ENCODE results near the gene NGB.

NGB gene

GRCh38 chr14:77256694-77257093, 14.3 kb downstream of the NGB start:
- no peak overlapping the region for H3K4me3 ChIP-seq (ENCODE audit: low read length)
- no peaks in the 10 kb centered on the region for H3F3A ChIP-seq (ENCODE audit: control insufficient read depth, insufficient read depth)
- no peak overlapping the region for H3K4me2 ChIP-seq (ENCODE audit: low read length)
- no peaks in the 10 kb centered on the region for H3K36me3 ChIP-seq (ENCODE audit: control insufficient read depth, low read length)
- no peaks in the 10 kb centered on the region for H3K79me2 ChIP-seq (ENCODE audit: control insufficient read depth, low read length)
- no peaks in the 10 kb centered on the region for H3K27me3 ChIP-seq (ENCODE audit: control insufficient read depth, low read length)
- H4K20me1 ChIP-seq (ENCODE audit: control insufficient read depth, insufficient read depth, low read depth, low read length): no peaks in the 10 kb centered on the region
- no peaks in the 10 kb centered on the region for H3K9me2 ChIP-seq (replicated peaks; ENCODE audit: control insufficient read depth, low read length)
- TF ChIP-seq CTCF (IDR thresholded peaks at IDR 0.05; ENCODE audit: low read depth, low read length, poor library complexity, severe bottlenecking) (no peak), EZH2phosphoT487 (IDR thresholded peaks at IDR 0.05; ENCODE audit: borderline replicate concordance, low read length) (no peak)
- no peaks in the 10 kb centered on the region for H3K9me3 ChIP-seq (ENCODE audit: control insufficient read depth, insufficient read depth, low read length)
- no peaks in the 10 kb centered on the region for H3K4me1 ChIP-seq (ENCODE audit: control insufficient read depth, low read length)
- H3K27ac ChIP-seq (ENCODE audit: low read depth, low read length): no peak overlapping the region

- no peak overlapping the region for H3K27ac ChIP-seq (ENCODE audit: low read depth, low read length)
- no peaks in the 10 kb centered on the region for H3K79me2 ChIP-seq (ENCODE audit: control insufficient read depth, low read length)
- no peak overlapping the region for H3K4me2 ChIP-seq (ENCODE audit: low read length)
- H3K9me2 ChIP-seq (replicated peaks; ENCODE audit: control insufficient read depth, low read length): no peaks in the 10 kb centered on the region
- no peaks in the 10 kb centered on the region for H3K27me3 ChIP-seq (ENCODE audit: control insufficient read depth, low read length)
- H3K36me3 ChIP-seq (ENCODE audit: control insufficient read depth, low read length): no peaks in the 10 kb centered on the region
- H3K4me3 ChIP-seq (ENCODE audit: low read length): no peak overlapping the region
- TF ChIP-seq EZH2phosphoT487 (IDR thresholded peaks at IDR 0.05; ENCODE audit: borderline replicate concordance, low read length) (no peak), CTCF (IDR thresholded peaks at IDR 0.05; ENCODE audit: low read depth, low read length, poor library complexity, severe bottlenecking) (no peak)
- H4K20me1 ChIP-seq (ENCODE audit: control insufficient read depth, insufficient read depth, low read depth, low read length): no peaks in the 10 kb centered on the region
- H3F3A ChIP-seq (ENCODE audit: control insufficient read depth, insufficient read depth): no peaks in the 10 kb centered on the region
- H3K9me3 ChIP-seq (ENCODE audit: control insufficient read depth, insufficient read depth, low read length): no peaks in the 10 kb centered on the region
- H3K4me1 ChIP-seq (ENCODE audit: control insufficient read depth, low read length): no peaks in the 10 kb centered on the region
Measured at GRCh38 chr14:77253333-77254190, 17.4 kb downstream of the NGB start.

DNA sequence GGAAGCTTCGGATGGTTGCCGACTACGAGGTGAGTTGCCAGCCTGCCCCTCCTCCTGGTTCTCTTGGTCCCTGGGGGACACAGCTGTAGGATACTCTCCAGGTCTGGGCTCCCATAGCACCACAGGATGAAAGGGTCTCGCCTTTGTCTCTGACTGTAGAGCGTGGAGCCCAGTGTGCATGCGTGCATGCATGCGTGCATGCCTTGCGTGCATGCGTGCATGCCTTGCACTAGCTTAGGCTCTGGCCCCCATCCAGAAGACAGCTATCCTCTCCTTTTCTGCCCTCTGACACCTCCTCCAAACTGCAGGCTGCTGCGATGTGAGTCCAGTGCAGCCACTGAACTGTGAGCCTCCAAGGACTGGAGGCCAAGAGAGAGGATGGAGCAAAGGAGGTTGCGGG, 19.1 kb downstream of the NGB start:
- no peak overlapping the region for H3K27ac ChIP-seq (ENCODE audit: low read depth, low read length)
- H4K20me1 ChIP-seq (ENCODE audit: control insufficient read depth, insufficient read depth, low read depth, low read length): no peaks in the 10 kb centered on the region
- no peaks in the 10 kb centered on the region for H3F3A ChIP-seq (ENCODE audit: control insufficient read depth, insufficient read depth)
- no peak for TF ChIP-seq CTCF (IDR thresholded peaks at IDR 0.05; ENCODE audit: low read depth, low read length, poor library complexity, severe bottlenecking)
- no peak for TF ChIP-seq EZH2phosphoT487 (IDR thresholded peaks at IDR 0.05; ENCODE audit: borderline replicate concordance, low read length)
- no peaks in the 10 kb centered on the region for H3K36me3 ChIP-seq (ENCODE audit: control insufficient read depth, low read length)
- no peak overlapping the region for H3K4me3 ChIP-seq (ENCODE audit: low read length)
- no peaks in the 10 kb centered on the region for H3K27me3 ChIP-seq (ENCODE audit: control insufficient read depth, low read length)
- no peak overlapping the region for H3K4me2 ChIP-seq (ENCODE audit: low read length)
- H3K9me3 ChIP-seq (ENCODE audit: control insufficient read depth, insufficient read depth, low read length): no peaks in the 10 kb centered on the region
- no peaks in the 10 kb centered on the region for H3K9me2 ChIP-seq (replicated peaks; ENCODE audit: control insufficient read depth, low read length)
- no peaks in the 10 kb centered on the region for H3K79me2 ChIP-seq (ENCODE audit: control insufficient read depth, low read length)
- H3K4me1 ChIP-seq (ENCODE audit: control insufficient read depth, low read length): no peaks in the 10 kb centered on the region
